Measurements from ENCODE around the gene TGFBR2. TPM values are rescaled to one million over a fixed set of nuclear protein-coding genes. Genes with fewer than 3 reads are reported as not detected.

TGFBR2 gene
- total RNA-seq, 1 donor from 2014 or later, result 289 TPM

DNA sequence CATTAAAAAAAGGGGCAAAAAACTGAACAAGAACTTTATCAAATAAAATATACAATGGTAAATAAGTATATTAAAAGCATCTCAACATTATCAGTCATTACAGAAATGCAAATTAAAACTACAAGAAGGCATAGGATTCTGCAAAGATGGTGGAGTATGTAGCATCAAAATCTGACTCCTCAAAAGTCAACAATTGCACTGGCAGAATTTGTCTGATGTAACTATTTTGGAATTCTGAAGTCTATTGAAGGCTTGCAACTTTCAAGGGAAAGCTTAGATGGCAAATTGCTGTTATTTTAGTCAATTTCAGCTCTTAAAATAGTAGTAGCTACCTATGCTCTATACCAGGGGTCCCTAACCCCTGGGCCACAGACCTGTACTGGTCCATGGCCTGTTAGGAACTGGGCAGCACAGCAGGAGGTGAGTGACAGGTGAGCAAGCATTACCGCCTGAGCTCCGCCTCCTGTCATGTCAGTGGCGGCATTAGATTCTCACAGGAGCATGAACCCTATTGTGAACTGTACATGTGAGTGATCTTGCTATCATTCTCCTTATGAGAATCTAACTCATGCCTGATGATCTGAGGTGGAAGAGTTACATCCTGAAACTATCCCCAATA, 107.6 kb downstream of the TGFBR2 start:
- Histone ChIP-seq H3K36me3 (no peaks in the 10 kb centered on the region), H3K9me3 (no peaks in the 10 kb centered on the region), H3K27ac (no peak overlapping the region), H3K4me1 (no peaks in the 10 kb centered on the region), H3K27me3 (ENCODE audit: low read depth) (no peaks in the 10 kb centered on the region), H3K4me3 (no peak overlapping the region)
- TF ChIP-seq, protein P1, sequence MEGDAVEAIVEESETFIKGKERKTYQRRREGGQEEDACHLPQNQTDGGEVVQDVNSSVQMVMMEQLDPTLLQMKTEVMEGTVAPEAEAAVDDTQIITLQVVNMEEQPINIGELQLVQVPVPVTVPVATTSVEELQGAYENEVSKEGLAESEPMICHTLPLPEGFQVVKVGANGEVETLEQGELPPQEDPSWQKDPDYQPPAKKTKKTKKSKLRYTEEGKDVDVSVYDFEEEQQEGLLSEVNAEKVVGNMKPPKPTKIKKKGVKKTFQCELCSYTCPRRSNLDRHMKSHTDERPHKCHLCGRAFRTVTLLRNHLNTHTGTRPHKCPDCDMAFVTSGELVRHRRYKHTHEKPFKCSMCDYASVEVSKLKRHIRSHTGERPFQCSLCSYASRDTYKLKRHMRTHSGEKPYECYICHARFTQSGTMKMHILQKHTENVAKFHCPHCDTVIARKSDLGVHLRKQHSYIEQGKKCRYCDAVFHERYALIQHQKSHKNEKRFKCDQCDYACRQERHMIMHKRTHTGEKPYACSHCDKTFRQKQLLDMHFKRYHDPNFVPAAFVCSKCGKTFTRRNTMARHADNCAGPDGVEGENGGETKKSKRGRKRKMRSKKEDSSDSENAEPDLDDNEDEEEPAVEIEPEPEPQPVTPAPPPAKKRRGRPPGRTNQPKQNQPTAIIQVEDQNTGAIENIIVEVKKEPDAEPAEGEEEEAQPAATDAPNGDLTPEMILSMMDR (IDR thresholded peaks at IDR 0.05), result no peak
- intact Hi-C loops (cut with DNase I), result no loop called here
- DNase-seq, result no peak
- ATAC-seq, result no peak

DNA sequence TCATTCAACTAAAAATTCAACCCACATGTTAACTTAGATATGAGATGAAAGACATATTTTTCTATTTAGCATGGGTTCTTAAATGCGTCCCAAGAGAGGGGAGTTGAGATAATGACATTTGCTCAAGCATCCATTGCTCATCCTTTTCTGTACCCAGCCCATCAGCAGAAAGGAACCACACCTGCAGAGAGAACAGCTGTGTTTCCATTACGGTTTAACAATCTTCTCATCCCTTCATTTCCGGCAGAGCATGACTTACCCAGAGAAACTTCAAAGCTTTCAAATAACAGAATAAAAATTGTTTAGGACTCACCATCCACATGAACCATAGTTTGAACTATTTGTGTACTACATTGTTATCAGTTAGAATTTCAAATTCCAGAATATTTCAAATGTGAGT, 113.1 kb downstream of the TGFBR2 start:
- intact Hi-C loops (cut with DNase I), result no loop called here
- Histone ChIP-seq H3K9me3 (no peaks in the 10 kb centered on the region), H3K36me3 (no peaks in the 10 kb centered on the region), H3K4me3 (no peak overlapping the region), H3K27me3 (ENCODE audit: low read depth) (no peaks in the 10 kb centered on the region), H3K4me1 (no peaks in the 10 kb centered on the region), H3K27ac (no peak overlapping the region)
- DNase-seq (no peak), ATAC-seq (no peak)
- TF ChIP-seq, protein P1 (IDR thresholded peaks at IDR 0.05), result no peak

DNA sequence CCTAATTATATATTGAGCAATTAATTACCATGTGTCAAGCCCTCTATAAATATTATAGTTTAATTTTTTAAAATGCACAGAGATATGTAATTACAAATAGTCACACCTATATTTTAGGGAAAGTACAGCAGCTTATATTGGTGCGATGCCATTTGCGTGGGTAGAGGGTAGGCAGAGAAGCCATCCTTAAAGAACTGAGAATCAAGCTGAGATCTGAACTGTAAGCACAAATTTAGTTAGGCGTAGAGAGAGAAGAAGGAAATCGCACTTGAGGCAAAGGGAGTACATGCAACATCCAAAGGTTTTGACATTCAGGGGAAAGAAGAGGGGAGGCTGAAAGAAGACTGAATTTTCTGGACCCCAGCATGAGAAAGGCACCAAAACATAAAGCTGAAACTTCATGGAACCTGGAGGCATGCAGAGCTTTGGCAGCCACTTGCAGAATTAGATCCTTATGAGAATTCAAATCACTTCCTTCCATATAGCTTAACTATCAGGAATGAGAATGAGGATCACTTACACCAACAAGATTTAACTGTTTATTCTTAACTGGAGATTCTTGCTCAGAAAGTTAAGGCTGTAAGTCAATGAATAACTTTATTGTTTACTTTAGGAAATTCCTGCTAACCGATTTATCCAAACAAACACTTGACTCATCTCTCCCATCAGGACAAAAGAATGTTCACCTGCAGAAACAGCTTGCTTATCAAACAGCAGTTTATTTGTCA, 114.3 kb downstream of the TGFBR2 start:
- intact Hi-C loops (cut with DNase I), result no loop called here
- no peaks in the 10 kb centered on the region for H3K9me3 ChIP-seq
- H3K4me3 ChIP-seq, result no peak overlapping the region
- DNase-seq (no peak), ATAC-seq (peak in 1 of 2 donors; percentile 21)
- H3K4me1 ChIP-seq, result no peaks in the 10 kb centered on the region
- no peaks in the 10 kb centered on the region for H3K36me3 ChIP-seq
- TF ChIP-seq, protein P1 (IDR thresholded peaks at IDR 0.05), result no peak
- H3K27me3 ChIP-seq (ENCODE audit: low read depth), result no peaks in the 10 kb centered on the region
- no peak overlapping the region for H3K27ac ChIP-seq

DNA sequence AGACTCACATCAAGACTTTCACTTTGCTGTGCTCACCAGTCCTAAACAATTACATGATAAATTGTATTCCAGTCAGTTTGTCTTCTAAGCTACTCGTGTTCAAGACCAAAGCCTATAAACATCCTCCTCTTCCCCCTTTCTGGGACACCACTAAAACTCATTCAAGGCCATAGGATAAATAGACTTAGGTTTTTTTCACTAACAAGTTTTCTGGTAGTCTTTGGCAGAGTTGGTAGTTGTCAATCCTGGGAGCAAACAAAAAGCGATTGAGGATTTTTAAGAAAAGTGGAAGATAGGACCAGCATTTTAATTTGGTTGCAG, 114.9 kb downstream of the TGFBR2 start:
- Histone ChIP-seq H3K36me3 (no peaks in the 10 kb centered on the region), H3K4me3 (no peak overlapping the region), H3K4me1 (no peaks in the 10 kb centered on the region), H3K27ac (no peak overlapping the region), H3K27me3 (ENCODE audit: low read depth) (no peaks in the 10 kb centered on the region), H3K9me3 (no peaks in the 10 kb centered on the region)
- DNase-seq, result no peak
- no peak for ATAC-seq
- intact Hi-C loops (cut with DNase I), result no loop called here
- TF ChIP-seq, protein P1 (IDR thresholded peaks at IDR 0.05), result no peak

DNA sequence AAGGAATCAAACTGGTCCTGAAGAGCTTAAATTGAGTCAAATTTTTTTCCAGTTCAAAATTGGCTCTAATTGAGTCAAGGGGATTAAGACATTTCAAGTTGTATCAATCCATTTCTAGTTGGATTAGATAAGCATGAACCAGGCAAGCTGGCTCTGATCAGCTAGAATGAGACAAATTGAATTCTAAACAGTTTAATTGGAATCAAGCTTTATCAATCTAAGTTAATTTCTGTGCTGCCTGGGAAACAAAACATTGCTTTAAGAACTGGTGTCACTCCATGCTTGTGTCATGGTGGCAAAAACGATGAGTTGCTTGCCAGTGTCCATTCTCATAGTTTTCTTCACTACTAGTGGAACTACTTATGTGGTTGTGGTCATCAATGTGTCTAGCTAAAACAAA, 116.8 kb downstream of the TGFBR2 start:
- intact Hi-C loops (cut with DNase I), result no loop called here
- no peaks in the 10 kb centered on the region for H3K9me3 ChIP-seq
- no peak overlapping the region for H3K27ac ChIP-seq
- no peaks in the 10 kb centered on the region for H3K27me3 ChIP-seq (ENCODE audit: low read depth)
- H3K4me3 ChIP-seq, result no peak overlapping the region
- TF ChIP-seq, protein P1 (IDR thresholded peaks at IDR 0.05), result no peak
- no peak for ATAC-seq
- no peaks in the 10 kb centered on the region for H3K4me1 ChIP-seq
- H3K36me3 ChIP-seq, result no peaks in the 10 kb centered on the region
- DNase-seq, result no peak

All from lower lobe of right lung (tissue), 2 donors.